Measurements from ENCODE around the gene GDAP1L1.

- no peak for TF ChIP-seq CTCF (conservative IDR thresholded peaks at IDR 0.05; ENCODE audit: low read depth, low read length)
- no peak for TF ChIP-seq EZH2 (IDR thresholded peaks at IDR 0.05; ENCODE audit: borderline replicate concordance, low read depth, low read length, poor library complexity, severe bottlenecking)
Measured at GRCh38 chr20:44291754-44292153, 44.6 kb downstream of the GDAP1L1 start.

Data from A673 (cell line).